ENCODE results near the gene POU2F2.

DNA sequence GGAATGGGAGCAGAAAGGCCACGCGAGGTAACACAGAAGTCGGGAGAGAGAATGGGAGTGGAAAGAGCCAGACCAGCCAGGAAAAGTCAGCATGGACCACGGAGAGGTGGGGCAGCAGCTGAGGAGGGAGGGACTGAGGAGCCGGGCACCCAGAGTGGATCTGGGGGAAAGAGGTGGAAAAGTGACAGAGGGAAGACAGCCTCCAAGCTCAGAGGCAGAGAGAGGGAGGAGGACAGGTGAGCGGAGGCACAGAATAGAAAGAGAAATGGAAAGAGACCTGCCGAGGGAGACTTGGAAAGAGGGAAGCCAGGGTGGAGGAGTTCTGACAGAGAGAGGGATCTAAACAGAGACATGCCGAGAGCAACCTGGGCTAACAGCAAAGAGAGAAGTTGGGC, 63.9 kb downstream of the POU2F2 start:
- TF ChIP-seq, protein P1, sequence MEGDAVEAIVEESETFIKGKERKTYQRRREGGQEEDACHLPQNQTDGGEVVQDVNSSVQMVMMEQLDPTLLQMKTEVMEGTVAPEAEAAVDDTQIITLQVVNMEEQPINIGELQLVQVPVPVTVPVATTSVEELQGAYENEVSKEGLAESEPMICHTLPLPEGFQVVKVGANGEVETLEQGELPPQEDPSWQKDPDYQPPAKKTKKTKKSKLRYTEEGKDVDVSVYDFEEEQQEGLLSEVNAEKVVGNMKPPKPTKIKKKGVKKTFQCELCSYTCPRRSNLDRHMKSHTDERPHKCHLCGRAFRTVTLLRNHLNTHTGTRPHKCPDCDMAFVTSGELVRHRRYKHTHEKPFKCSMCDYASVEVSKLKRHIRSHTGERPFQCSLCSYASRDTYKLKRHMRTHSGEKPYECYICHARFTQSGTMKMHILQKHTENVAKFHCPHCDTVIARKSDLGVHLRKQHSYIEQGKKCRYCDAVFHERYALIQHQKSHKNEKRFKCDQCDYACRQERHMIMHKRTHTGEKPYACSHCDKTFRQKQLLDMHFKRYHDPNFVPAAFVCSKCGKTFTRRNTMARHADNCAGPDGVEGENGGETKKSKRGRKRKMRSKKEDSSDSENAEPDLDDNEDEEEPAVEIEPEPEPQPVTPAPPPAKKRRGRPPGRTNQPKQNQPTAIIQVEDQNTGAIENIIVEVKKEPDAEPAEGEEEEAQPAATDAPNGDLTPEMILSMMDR (conservative IDR thresholded peaks at IDR 0.05), result no peak
- no peak for TF ChIP-seq ZFX (IDR thresholded peaks at IDR 0.05)

Measured in C4-2B (cell line).